H7 (cell line): ENCODE data around the gene RPL13A. TPM values are rescaled to one million over a fixed set of nuclear protein-coding genes. Genes with fewer than 3 reads are reported as not detected.
"Not testable (repeated sequence)": the region's sequence is repeated elsewhere in the genome, so short reads cannot be mapped to it uniquely, and the experiment has no call there.

Experiments used
- DNase-seq: peaks from one replicate; pipeline ENCODE4 v3.0.0; 2012
- H3K27me3 ChIP-seq: 2 replicates; pipeline ENCODE4 v1.6.0; 2011; ENCODE audit warnings: mild to moderate bottlenecking, low read length; ENCODE audit not compliant: control insufficient read depth, insufficient read depth
- H3K36me3 ChIP-seq: replicated peaks from 2 replicates; pipeline ENCODE4 v1.5.1; 2011; ENCODE audit warnings: low read length; ENCODE audit not compliant: control insufficient read depth, insufficient read depth
- H3K4me3 ChIP-seq: 2 replicates; pipeline ENCODE4 v1.5.1; 2011; ENCODE audit warnings: low read depth, mild to moderate bottlenecking, control low read depth, low read length, moderate library complexity; ENCODE audit not compliant: insufficient read depth
- total RNA-seq: library from RNA; depleted of rRNA; stranded (reverse); fragments of >200 nt; shearing (Covaris generic); gene quantifications from 2 replicates; pipeline ENCODE4 v1.2.3, GENCODE V29; 2014

The RPL13A gene
- total RNA-seq, 1 experiment from 2014 or later: 6,335 TPM

GRCh38 chr19:49468199-49468598, 19.2 kb upstream of the RPL13A start:
- Histone ChIP-seq H3K36me3 (peaks cover 3% of the 10 kb centered on the region), H3K4me3 (no peak overlapping the region), H3K27me3 (no peaks in the 10 kb centered on the region; the same call in 1 of the 2 replicates)
- DNase-seq: peak; percentile 45

GRCh38 chr19:49468746-49469447, 18.5 kb upstream of the RPL13A start:
- peaks cover 3% of the 10 kb centered on the region for H3K36me3 ChIP-seq
- H3K27me3 ChIP-seq: peaks cover 1% of the 10 kb centered on the region
- DNase-seq: peak; percentile 91
- H3K4me3 ChIP-seq: no peak overlapping the region

DNA sequence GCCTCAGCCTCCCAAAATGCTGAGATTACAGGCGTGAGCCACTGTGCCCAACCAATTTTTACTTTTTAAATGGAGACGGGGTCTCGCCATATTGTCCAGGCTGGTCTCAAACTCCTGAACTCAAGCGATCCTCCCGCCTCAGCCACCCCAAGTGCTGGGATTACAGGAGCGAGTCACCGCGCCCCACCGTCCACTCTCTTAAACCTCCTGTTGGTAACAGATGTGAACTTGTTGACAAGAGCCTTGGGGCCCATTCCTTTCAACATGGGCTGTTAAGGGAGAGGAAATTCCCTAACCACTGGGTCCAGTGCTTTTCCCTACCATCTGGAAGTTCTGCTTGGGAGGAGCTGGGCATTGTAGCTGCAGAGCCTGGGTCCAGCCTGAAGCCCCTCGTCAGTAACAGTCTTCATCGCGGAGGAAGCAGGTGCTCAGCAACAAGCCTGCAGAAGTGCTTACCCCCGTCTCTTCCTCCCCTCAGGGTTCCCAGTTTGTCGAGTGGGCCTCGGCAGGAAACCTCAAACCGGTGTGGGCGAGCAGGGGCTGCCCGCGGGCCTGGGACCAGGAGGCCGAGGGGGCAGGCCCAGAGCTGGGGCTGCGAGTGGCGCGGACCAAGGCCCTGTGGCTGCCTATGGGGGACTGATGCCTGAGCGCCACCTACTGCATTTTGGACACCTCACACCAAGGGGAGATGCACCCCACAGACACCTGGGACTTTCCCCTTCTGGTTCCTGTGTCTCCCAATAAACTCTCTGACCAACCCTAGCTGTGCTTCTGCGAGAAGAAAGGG, 17.4 kb upstream of the RPL13A start:
- H3K36me3 ChIP-seq: peaks cover 3% of the 10 kb centered on the region
- peak; percentile 70 for DNase-seq
- no peak overlapping the region for H3K4me3 ChIP-seq
- H3K27me3 ChIP-seq: peaks cover 6% of the 10 kb centered on the region

GRCh38 chr19:49470615-49470978, 16.8 kb upstream of the RPL13A start:
- Histone ChIP-seq H3K4me3 (no peak overlapping the region), H3K27me3 (peaks cover 11% of the 10 kb centered on the region), H3K36me3 (peaks cover 3% of the 10 kb centered on the region)
- DNase-seq: peak; percentile 4

DNA sequence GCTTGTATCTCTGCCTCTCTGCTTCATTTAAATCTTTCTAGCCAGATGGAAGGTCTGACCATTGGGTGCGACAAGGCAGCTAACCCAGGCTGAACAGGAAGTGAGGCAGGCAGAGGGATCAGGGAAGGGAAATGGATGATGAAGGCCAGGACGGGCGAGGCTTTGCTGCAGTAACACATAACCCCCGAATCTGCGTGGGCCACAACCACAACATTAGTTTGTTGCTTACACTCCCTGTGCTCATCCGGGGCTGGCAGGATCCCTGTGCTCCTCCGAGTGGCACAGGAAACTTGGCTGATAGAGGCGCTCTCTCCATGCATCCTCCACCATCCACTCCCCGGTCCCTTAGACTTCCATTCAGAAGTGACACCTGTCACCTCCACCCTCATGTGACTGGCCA, 14.5 kb upstream of the RPL13A start:
- DNase-seq: peak; percentile 30
- peaks cover 3% of the 10 kb centered on the region for H3K36me3 ChIP-seq
- H3K4me3 ChIP-seq: no peak overlapping the region
- peaks cover 11% of the 10 kb centered on the region for H3K27me3 ChIP-seq

GRCh38 chr19:49473501-49473867, 13.9 kb upstream of the RPL13A start:
- H3K4me3 ChIP-seq, DNase-seq, H3K36me3 ChIP-seq: not testable (repeated sequence)
- peaks cover 11% of the 10 kb centered on the region for H3K27me3 ChIP-seq

DNA sequence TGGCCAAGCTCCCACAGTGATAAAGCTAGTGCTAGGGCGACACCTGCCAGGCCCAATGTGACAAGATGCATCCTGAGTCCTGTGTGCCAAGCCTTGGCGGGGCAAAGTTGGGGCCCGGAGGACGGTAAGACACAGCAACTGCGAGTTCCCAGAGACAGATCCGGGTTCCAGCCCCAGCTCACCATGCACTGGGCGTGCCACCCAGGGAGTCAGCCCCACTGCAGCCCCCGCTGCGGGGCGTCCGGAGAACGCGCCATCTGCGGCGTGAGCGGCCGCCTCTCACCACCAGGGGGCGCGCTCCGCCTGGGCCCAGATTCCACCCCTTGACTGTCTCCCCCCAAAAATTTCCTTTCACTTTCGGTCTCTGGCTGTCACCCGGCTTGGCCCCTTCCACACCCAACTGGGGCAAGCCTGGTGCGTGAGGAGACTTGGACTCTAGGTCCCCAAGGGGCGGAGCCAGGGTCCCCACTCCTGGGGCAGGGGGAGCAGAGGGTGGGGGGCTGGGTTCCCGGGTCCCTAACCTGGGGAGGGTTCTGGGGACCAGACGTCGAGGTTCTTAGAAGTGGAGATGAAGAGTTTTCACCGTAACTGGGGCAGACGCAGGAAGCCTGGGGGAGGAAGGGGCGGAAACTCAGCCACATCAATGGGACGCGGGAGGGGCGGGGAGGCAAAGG, 13.4 kb upstream of the RPL13A start, which contains the start of gene FLT3LG:
Gene FLT3LG (plus strand): TSS at position 348 of the 674 bp plus-strand sequence. CDS start 425 bp downstream, outside the sequence.
- peaks cover 3% of the 10 kb centered on the region for H3K36me3 ChIP-seq
- peaks cover 11% of the 10 kb centered on the region for H3K27me3 ChIP-seq
- H3K4me3 ChIP-seq: peak within 1 kb of the TSS; percentile 34
- peak; percentile 97 for DNase-seq

DNA sequence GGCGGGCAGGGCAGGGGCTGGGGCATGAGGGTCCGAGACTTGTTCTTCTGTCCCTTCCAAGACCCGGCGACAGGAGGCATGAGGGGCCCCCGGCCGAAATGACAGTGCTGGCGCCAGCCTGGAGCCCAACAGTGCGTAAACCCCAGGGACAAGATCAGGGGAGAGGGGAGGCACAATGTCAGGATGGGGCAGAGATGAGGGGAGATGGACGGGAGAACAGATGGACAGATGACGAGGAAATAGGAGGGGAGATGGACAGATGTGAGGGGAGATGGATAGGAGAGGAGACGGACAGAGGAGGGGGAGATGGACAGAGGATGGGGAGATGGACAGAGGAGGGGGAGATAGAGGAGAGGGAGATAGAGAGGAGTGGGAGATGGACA, 12.9 kb upstream of the RPL13A start:
- H3K27me3 ChIP-seq: peaks cover 11% of the 10 kb centered on the region
- DNase-seq: no peak
- peak overlapping the region; percentile 34 for H3K4me3 ChIP-seq
- peaks cover 3% of the 10 kb centered on the region for H3K36me3 ChIP-seq

DNA sequence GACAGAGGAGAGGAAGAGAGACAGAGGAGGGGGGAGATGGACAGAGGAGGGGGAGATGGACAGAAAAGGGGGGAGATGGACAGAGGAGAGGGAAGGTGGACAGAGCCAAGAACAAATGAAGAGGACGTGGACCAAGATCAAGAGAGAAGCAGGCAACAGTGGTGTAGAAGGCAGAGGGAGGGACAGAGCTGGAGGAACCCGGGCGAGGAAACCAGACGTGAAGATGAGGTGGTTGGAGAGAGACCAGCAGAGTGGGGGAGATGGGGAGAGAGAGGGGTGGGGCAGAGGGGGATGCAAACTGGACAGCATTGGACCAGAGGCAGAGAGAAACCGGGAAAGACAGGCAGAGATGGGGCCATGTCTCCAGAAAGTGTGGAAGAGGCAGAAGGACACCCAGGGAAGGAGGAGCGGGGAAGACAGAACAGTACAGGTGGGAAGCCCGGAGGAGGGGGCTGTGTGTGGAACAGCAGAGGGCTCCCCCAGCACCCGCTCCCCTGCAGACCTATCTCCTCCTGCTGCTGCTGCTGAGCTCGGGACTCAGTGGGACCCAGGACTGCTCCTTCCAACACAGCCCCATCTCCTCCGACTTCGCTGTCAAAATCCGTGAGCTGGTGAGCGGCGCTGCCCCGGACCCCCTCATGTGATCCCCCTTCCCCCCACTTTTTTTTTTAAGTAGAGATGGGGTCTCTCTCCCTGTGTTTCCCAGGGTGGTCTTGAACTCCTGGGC, 12.1 kb upstream of the RPL13A start:
- peak; percentile 41 for DNase-seq
- peaks cover 11% of the 10 kb centered on the region for H3K27me3 ChIP-seq
- no peak overlapping the region for H3K4me3 ChIP-seq
- no peaks in the 10 kb centered on the region for H3K36me3 ChIP-seq

GRCh38 chr19:49475995-49476880, 11.2 kb upstream of the RPL13A start:
- H3K27me3 ChIP-seq: peaks cover 11% of the 10 kb centered on the region
- H3K4me3 ChIP-seq: peak overlapping the region; percentile 22
- H3K36me3 ChIP-seq: no peaks in the 10 kb centered on the region
- peak; percentile 95 for DNase-seq

GRCh38 chr19:49479975-49480628, 7.3 kb upstream of the RPL13A start:
- H3K4me3 ChIP-seq: no peak overlapping the region
- H3K36me3 ChIP-seq: no peaks in the 10 kb centered on the region
- H3K27me3 ChIP-seq: peaks cover 4% of the 10 kb centered on the region
- peak; percentile 36 for DNase-seq

GRCh38 chr19:49481020-49481683, 6.3 kb upstream of the RPL13A start:
- peak; percentile 31 for DNase-seq
- H3K27me3 ChIP-seq: no peaks in the 10 kb centered on the region
- H3K36me3 ChIP-seq: no peaks in the 10 kb centered on the region
- H3K4me3 ChIP-seq: no peak overlapping the region

- H3K36me3 ChIP-seq: peaks cover 27% of the 10 kb centered on the region
- H3K27me3 ChIP-seq: no peaks in the 10 kb centered on the region
- no peak overlapping the region for H3K4me3 ChIP-seq
- no peak for DNase-seq
Observed at GRCh38 chr19:49486232-49486631, 1.2 kb upstream of the RPL13A start.
